ENCODE results near the gene CLDN18.

GRCh38 chr3:138078901-138079344, 69.0 kb downstream of the CLDN18 start:
- TF ChIP-seq CTCF (IDR thresholded peaks at IDR 0.05; ENCODE audit: low read length) (no peak), EZH2 (IDR thresholded peaks at IDR 0.05; ENCODE audit: borderline replicate concordance, low read length) (no peak)
